Activated B cell treated with CpG ODN at 0.5 μM for 24 hours (primary cell): ENCODE data around the gene RDH12. TPM values are rescaled to one million over a fixed set of nuclear protein-coding genes. Genes with fewer than 3 reads are reported as not detected.

Experiments
- ATAC-seq: fragments of 200-7000 bp; cut with Tn5 transposase; one replicate; pipeline ENCODE4 v1.10.0; 2021; ENCODE audit warnings: low read depth, mild to moderate bottlenecking, moderate library complexity
- CTCF ChIA-PET: fragments of 350-600 bp; sonication (Branson Sonifier 250); formaldehyde crosslinking; loops from one replicate; lab custom pipeline; 2021; ENCODE audit warnings: antibody characterized with exemption; lab: Charles Lee
- POLR2A ChIA-PET: fragments of 350-600 bp; sonication (Branson Sonifier 250); formaldehyde crosslinking; loops from one replicate; lab custom pipeline; 2021; ENCODE audit warnings: antibody characterized with exemption; lab: Charles Lee
- DNase-seq: peaks from one replicate; pipeline ENCODE4 v3.0.0; 2022
- H3K27ac Mint-ChIP-seq: one replicate; pipeline ENCODE4 v1.8.0; 2020; ENCODE audit warnings: mixed read lengths
- H3K27me3 Mint-ChIP-seq: one replicate; pipeline ENCODE4 v1.8.0; 2021; ENCODE audit warnings: mixed read lengths
- H3K36me3 Mint-ChIP-seq: one replicate; pipeline ENCODE4 v1.8.0; 2021; ENCODE audit warnings: low read depth, mixed read lengths
- H3K4me1 Mint-ChIP-seq: one replicate; pipeline ENCODE4 v1.8.0; 2021; ENCODE audit warnings: mixed read lengths
- H3K4me3 Mint-ChIP-seq: one replicate; pipeline ENCODE4 v1.8.0; 2020; ENCODE audit warnings: mild to moderate bottlenecking, mixed read lengths
- H3K9me3 Mint-ChIP-seq: one replicate; pipeline ENCODE4 v1.8.0; 2020; ENCODE audit warnings: mixed read lengths
- CTCF ChIP-seq: fragments of 200-600 bp; IDR thresholded peaks from one replicate; pipeline ENCODE4 v1.8.0; 2022; ENCODE audit warnings: antibody characterized with exemption, mild to moderate bottlenecking
- intact Hi-C: fragments of 100-400 bp; cut with micrococcal nuclease; formaldehyde crosslinking; loops from one replicate; pipeline ENCODE4 v1.15.1; 2024
- total RNA-seq: library from RNA; stranded (reverse); gene quantifications from 2 replicates; pipeline ENCODE4 v1.2.3, GENCODE V29; 2022

Gene RDH12
- total RNA-seq, 1 donor from 2014 or later: not detected

GRCh38 chr14:67757175-67757574 lies 55.5 kb downstream of the RDH12 start:
- Mint-ChIP-seq H3K4me1 (no peaks in the 10 kb centered on the region), H3K27ac (no peak overlapping the region), H3K27me3 (no peaks in the 10 kb centered on the region), H3K9me3 (no peaks in the 10 kb centered on the region), H3K4me3 (no peak overlapping the region), H3K36me3 (peaks cover 84% of the 10 kb centered on the region)
- ChIA-PET POLR2A (no interaction called here), CTCF (no interaction called here)
- intact Hi-C loops: no loop called here
- DNase-seq (no peak), ATAC-seq (no peak)
- no peak for TF ChIP-seq CTCF

GRCh38 chr14:67759916-67760315 lies 58.2 kb downstream of the RDH12 start:
- peaks cover 82% of the 10 kb centered on the region for H3K36me3 Mint-ChIP-seq

GRCh38 chr14:67762051-67762450 lies 60.4 kb downstream of the RDH12 start:
- intact Hi-C loops: no loop called here
- Mint-ChIP-seq H3K4me3 (no peak overlapping the region), H3K27ac (no peak overlapping the region), H3K9me3 (no peaks in the 10 kb centered on the region), H3K27me3 (no peaks in the 10 kb centered on the region), H3K36me3 (peaks cover 80% of the 10 kb centered on the region), H3K4me1 (peaks cover 10% of the 10 kb centered on the region)
- no peak for TF ChIP-seq CTCF
- ATAC-seq (no peak), DNase-seq (no peak)
- CTCF ChIA-PET: no interaction called here
- POLR2A ChIA-PET: no interaction called here

More at GRCh38 chr14:67759916-67760315, 58.2 kb downstream of the RDH12 start:
- CTCF ChIA-PET: no interaction called here
- no peak for TF ChIP-seq CTCF
- DNase-seq: no peak
- Mint-ChIP-seq H3K9me3 (no peaks in the 10 kb centered on the region), H3K4me1 (no peaks in the 10 kb centered on the region), H3K27ac (no peak overlapping the region), H3K27me3 (no peaks in the 10 kb centered on the region), H3K4me3 (no peak overlapping the region)
- POLR2A ChIA-PET: no interaction called here
- no peak for ATAC-seq
- intact Hi-C loops: no loop called here

GRCh38 chr14:67763158-67763822 lies 61.6 kb downstream of the RDH12 start:
- intact Hi-C loops: no loop called here
- ATAC-seq (no peak), DNase-seq (no peak)
- Mint-ChIP-seq H3K27ac (no peak overlapping the region), H3K36me3 (peaks cover 83% of the 10 kb centered on the region), H3K4me3 (no peak overlapping the region), H3K27me3 (no peaks in the 10 kb centered on the region), H3K4me1 (peaks cover 15% of the 10 kb centered on the region), H3K9me3 (no peaks in the 10 kb centered on the region)
- TF ChIP-seq CTCF: no peak
- CTCF ChIA-PET: no interaction called here
- POLR2A ChIA-PET: no interaction called here

GRCh38 chr14:67764496-67764895 lies 62.8 kb downstream of the RDH12 start:
- intact Hi-C loops: no loop called here
- no peak overlapping the region for H3K4me3 Mint-ChIP-seq
- DNase-seq (no peak), ATAC-seq (no peak)
- peaks cover 15% of the 10 kb centered on the region for H3K4me1 Mint-ChIP-seq
- CTCF ChIA-PET: no interaction called here
- peaks cover 90% of the 10 kb centered on the region for H3K36me3 Mint-ChIP-seq
- no peaks in the 10 kb centered on the region for H3K27me3 Mint-ChIP-seq
- H3K27ac Mint-ChIP-seq: no peak overlapping the region
- no peaks in the 10 kb centered on the region for H3K9me3 Mint-ChIP-seq
- POLR2A ChIA-PET: no interaction called here
- TF ChIP-seq CTCF: no peak
